ENCODE results near the gene RBM5.
"Not testable (repeated sequence)": the region's sequence is repeated elsewhere in the genome, so short reads cannot be mapped to it uniquely, and the experiment has no call there.

RBM5 gene

DNA sequence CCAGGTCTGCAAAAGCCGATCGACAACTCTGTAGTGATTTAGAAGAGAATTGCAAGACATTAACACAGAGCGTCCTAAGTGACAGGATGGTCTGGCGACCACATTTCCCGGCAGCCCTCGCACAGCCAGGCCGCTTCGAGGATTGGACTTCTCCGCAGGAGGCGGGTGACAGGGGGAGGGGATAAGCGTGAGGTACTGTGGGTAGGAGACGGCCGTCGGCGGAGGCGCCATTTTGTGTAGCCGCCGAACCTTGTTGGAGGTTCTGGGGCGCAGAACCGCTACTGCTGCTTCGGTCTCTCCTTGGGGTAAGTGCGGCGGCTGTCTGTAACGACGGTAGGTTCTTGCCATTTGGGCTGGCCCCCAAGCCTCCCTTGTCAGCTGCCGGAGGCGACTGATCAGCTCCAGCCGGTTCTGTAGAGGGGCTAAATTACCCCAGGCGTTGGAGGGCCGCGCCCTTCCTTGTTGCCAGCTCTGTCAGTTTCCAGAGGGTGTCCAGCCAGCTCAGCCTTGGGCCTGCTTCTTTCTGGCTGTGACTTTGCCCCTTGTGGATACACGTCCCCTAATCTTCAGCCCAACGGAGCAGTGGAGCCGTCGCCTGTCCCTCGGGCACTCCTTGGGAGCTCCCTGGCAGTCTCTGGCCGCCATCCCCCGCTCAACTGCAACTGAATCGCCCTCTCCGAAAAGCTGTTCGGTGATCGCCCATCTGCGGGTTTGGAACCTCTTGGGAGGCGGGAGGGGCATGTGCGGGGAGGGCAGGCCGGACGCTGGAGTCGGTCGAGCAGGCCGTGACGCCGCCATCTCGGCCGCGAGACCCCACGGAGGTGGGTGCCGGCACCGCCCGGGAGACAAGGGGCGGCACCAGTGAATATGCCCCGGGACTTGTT, at the start of gene RBM5:
TSS of gene RBM5 (plus strand) at position 195 of the 884 bp plus-strand sequence. CDS start 1,516 bp downstream, outside the sequence.
- DNase-seq = peak; percentile 91 to 92

DNA sequence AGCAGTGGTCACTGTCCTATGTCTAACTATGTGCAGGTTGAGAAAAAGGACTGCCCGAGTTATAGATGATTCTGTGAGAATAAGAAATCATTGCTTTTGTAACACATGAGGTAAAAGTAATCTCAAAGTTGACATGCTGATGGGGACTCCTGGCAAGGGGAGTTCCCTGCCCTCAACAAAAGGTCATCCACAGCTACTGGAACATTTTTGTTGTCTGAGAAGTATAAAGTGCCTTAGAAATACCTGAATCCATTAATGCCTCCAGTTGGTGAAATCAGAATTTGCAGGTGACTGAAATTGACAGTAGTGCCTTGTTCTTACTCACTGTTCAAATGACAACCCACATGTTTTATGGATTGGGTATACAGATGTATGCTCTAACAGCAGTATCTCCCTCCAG, 43.7 kb upstream of the RBM5 start:
- DNase-seq = no peak

GRCh38 chr3:50047426-50047825, 41.3 kb upstream of the RBM5 start:
- DNase-seq = no peak

GRCh38 chr3:50050361-50050760, 38.4 kb upstream of the RBM5 start:
- DNase-seq = no peak

GRCh38 chr3:50057756-50058155, 31.0 kb upstream of the RBM5 start:
- DNase-seq = no peak

- no peak for DNase-seq
Observed at GRCh38 chr3:50068134-50068533, 20.6 kb upstream of the RBM5 start.

DNA sequence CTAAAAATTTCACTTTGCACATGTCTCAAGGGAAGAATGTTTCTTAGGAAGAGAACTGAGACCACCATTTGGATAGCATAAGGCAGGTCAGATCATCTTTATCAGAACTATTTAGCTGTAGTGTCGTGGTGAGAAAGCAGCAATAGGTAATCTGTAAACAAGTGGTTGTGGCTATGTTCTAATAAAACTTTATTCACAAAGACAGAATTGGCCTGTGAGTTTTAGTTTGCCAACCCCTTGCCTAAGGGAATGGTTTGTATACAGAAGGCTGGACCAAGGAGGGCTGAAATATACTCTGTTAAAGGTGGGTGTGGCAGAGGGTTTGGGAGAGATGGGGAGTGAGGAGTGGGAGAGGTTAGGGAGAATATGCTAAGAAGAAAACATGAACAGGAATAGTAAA, 10.6 kb upstream of the RBM5 start:
- no peak for DNase-seq

DNA sequence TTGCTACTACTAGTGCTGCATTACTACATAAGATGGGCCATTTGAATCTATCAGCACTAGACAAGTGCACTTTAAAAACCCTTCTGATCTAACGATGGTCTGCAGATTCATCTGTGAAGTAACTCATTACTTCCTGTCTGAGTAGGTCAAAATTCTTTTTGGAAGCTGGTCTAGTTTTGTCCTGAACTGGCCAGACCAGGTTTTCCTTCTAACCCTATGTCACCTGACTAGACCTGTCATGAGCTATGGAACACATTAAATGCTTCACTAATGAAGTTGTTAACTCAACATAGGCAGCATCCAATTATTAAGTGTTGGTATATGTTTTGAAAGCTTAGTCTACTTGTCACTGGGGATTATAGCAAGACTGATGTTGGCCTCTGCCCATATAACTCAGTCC, 10.1 kb upstream of the RBM5 start:
- DNase-seq = no peak

DNA sequence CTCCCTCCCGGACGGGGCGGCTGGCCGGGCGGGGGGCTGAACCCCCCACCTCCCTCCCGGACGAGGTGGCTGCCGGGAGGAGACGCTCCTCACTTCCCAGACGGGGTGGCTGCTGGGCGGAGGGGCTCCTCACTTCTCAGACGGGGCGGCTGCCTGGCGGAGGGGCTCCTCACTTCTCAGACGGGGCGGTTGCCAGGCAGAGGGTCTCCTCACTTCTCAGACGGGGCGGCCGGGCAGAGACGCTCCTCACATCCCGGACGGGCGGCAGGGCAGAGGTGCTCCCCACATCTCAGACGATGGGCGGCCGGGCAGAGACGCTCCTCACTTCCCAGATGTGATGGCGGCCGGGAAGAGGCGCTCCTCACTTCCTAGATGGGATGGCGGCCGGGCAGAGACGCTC, 3.8 kb upstream of the RBM5 start:
- DNase-seq = not testable (repeated sequence)

- DNase-seq = no peak
Observed at GRCh38 chr3:50089609-50089945, 858 bp downstream of the RBM5 start.

DNA sequence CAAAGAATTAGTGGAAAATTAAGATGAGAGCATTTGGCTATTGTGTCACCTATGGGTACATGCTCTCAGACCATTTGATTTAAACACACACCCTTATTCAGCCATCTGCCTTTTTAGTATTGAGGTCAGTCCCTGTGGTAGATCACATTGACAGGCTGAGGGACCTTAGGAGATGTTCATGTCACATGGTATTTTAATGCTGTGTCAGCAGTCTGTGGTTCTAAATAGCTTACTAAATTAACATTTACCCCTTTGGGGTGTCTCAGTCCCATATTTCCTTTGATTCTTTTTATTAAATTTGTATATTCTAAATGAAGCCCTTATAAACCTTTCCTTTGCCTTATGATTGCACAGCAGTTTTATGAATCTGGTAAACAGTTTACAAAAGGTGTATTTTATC, 2.3 kb downstream of the RBM5 start:
- no peak for DNase-seq

GRCh38 chr3:50095352-50095998, 6.8 kb downstream of the RBM5 start:
- no peak for DNase-seq

DNA sequence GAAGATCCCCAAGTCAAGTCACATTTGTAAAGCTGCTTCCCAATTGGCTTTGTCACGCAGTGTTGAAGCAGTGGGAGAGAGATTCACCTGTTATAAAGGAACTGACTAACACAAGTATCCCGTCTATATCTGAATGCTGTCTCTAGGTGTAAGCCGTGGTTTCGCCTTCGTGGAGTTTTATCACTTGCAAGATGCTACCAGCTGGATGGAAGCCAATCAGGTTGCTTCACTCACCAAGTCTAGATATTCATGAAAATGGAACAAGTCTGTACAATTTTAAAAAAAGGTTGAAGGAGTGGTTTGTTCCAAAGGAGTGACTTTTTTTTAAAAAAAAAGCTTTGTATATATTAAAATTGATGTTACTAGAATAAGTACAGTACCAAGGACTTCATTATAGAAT, 11.7 kb downstream of the RBM5 start:
- DNase-seq = no peak

- no peak for DNase-seq
Observed at GRCh38 chr3:50100956-50101845, 12.5 kb downstream of the RBM5 start.

DNA sequence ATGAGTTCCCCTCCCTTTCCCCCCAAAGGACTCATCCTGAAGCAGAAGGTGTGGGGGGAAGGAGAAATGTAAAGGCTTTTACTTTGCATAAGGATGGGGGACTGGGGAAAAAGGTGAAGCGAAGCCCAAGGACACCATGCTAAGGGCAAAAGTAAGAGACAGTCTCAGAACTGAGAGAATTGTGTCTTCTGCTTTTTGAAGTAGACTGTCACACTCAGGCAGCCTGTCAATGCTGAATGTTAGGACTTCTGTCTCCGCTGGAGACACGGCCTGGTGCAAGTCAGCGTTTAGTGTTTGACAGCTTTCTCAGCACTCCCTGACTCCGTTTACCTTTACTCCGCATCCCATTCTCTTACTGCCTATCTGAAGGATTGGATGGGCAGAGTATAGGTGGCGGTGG, 13.8 kb downstream of the RBM5 start:
- no peak for DNase-seq

DNA sequence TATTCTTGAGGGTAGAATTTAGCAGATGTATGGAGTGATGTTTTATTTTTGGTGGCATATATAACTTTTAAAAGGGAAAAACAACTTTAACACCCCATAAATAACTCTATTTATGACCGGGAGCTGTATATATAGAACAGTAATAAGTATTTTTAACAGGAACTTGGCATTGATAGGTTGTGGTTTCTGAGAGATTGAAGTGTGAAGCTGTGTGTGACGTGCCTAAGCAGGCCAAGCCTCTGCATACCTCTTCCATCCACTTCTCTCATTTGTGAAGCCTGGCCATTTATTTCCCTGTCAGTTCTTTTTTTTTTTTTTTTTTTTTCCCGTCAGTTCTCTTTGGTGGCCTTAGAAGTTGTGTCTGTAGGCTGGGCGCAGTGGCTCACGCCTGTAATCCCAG, 23.0 kb downstream of the RBM5 start:
- peak in 1 of 2 donors; percentile 12 for DNase-seq

DNA sequence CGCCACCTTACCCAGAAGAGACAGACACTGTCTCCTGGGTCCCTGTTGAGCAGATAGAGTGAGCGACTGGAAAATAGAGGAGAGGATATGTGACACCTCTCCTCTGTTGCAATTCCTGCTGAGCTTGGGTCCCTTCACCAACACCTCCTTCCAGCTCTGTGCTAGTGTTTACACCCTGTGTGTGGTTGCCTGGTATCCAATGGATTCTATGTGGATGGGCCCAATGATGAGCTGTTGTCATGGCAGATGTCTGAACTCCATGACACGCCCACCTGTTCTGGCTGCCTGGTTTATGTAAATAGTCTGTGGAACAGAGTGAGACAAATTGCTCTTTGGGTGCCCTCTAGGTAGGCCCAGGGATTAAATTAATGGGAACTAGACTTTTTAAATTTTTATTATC, 23.7 kb downstream of the RBM5 start:
- no peak for DNase-seq

- DNase-seq = no peak
Observed at GRCh38 chr3:50117120-50117519, 28.4 kb downstream of the RBM5 start.

DNA sequence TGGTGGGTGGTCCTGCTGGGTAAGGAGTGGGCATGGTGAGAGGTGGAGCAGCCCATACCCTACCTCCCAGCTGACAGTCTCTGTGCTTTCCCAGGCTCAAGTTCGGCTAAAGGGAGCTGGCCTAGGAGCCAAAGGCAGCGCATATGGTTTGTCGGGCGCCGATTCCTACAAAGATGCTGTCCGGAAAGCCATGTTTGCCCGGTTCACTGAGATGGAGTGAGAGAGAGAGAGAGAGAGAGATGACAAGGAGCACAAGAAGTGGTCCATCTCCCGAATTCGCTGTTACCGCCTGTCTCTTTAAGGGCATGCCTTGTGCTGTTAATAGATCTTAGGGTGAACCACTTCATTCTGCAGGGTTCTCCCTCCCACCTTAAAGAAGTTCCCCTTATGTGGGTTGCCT, 29.5 kb downstream of the RBM5 start:
- DNase-seq = no peak

DNA sequence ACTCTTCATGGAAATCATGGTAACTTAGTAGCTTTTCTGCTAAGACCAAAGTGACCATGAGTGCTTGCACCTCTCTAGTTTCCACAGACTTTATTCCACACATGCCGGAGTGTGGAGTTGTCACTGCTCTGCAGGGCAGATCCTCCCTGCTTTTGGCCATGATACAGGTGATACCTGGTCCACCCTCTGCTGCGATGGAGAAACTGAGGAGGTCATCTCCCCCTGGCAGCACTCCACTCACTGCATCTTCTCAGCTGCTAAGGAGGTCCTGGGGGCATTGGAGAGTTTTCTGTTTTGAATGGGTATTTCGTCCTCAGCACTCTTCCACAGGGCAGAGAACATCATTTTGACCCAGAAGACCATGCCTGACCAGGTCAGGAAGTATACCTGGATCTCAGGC, 31.1 kb downstream of the RBM5 start:
- DNase-seq = no peak

DNA sequence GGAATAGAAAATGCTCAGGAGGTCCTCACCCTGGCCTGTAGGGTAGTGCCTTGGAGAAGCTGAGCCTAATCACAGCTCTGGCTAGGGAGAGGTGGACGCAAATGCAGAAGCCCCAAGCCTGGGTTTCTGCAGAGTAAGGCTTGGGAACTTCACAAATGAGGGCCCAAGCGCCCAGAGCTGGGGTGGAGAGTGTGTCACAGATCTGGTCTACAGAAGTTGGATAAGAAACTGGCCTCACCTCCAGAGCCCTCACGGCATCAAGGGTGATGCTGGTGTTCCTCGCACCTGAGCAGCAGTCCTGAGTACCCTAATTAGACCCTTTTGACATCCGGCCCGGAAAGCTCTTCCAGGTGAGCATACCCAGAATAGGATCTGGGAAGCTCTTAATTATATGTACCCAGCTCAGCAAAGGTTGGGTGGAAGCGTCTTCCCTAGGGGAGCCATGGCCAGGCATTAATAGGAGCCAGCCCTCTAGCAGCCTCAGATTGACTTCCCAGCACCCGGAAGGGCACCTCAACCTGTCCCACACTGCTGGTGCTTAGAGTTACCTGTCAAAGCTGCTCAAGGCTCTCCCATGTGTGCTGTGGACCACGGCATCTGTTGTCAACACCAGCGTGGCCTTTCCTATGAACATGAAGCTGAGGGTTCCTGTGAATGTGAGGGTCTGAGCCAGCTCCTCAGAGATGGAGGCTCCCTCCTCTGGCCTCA, 31.8 kb downstream of the RBM5 start:
- no peak for DNase-seq

DNA sequence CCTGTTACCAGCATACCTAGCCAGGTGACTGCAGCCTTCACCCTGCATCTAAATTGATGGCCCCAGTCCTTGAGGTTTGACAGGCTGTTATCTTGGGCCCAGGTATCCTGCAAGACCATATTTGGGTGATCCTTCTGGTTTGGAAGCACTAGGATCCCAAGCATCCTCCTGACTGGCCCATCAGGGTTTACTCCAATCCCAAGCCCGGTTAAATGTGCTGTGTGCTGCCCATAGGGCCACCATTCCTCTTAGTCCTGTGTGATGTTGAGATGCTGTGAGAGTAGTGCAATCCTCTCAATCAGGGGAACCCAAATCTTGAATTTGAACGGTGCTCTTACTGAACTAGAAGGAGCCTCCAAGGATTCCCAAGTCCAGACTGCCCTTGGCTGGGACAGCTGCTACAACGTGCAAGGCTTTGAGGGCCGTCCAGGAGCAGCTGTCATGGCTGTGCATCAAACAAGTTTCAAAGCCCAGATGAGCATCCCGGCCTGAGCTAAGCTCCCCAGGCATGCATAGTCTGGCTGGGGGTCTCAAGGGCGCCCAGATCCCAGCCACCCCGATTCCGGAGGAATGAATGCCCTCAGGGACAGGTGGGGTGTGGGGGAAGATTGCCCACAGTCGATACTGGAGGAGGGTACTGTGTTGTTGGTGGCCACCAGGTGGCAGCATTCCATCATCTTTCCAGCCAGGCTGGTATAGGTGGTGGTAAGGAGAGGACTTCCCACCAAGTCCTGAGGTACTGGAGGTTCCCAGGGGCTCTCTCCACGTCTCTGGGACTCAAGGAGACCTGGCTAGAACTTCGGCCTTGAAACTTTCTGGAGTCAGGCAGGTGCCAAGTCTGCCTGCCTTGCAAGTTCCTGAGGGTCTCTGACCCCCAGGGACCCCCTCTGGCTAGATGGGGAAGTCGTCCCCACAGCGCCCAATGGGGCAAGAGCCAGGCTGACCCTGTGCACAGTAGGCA, 32.6 kb downstream of the RBM5 start:
- peak; percentile 68 to 69 for DNase-seq

Data from CD4-positive, alpha-beta T cell treated with Interleukin-4 for 1 hour (primary cell).